M059J (cell line): ENCODE results near the gene GTPBP1. TPM values are rescaled to one million over a fixed set of nuclear protein-coding genes. Genes with fewer than 3 reads are reported as not detected.

ENCODE experiments used
- total RNA-seq: library from RNA; depleted of rRNA; stranded (reverse); fragments of >200 nt; shearing (Covaris generic); gene quantifications from 2 replicates; pipeline ENCODE4 v1.2.3, GENCODE V29; 2014; rRNA removed

GTPBP1 gene
- total RNA-seq, 1 experiment from 2014 or later: 37.5 TPM

Other genes starting within 250 kb of the GTPBP1 start
- 58.5 and 83.7 TPM in 2 replicates for gene KDELR3, start 237.8 kb upstream of the GTPBP1 start, total RNA-seq
- 233 and 380 TPM in 2 replicates for gene DDX17, start 199.6 kb upstream of the GTPBP1 start, total RNA-seq
- 0.10 TPM in 1 of 2 replicates, not detected in the other for gene DMC1, start 135.8 kb upstream of the GTPBP1 start, total RNA-seq
- gene FAM227A, start 49.6 kb upstream of the GTPBP1 start, total RNA-seq: 0.17 and 0.79 TPM in 2 replicates
- gene CBY1, start 49.3 kb upstream of the GTPBP1 start, total RNA-seq: 9.4 and 19.4 TPM in 2 replicates
- 52.4 and 53.4 TPM in 2 replicates for gene TOMM22, start 24.0 kb upstream of the GTPBP1 start, total RNA-seq
- gene JOSD1, start 5.0 kb upstream of the GTPBP1 start, total RNA-seq: 53.3 and 68.9 TPM in 2 replicates
- gene SUN2, start 50.1 kb downstream of the GTPBP1 start, total RNA-seq: 33.0 and 67.3 TPM in 2 replicates
- 6.9 and 13.2 TPM in 2 replicates for gene DNAL4, start 88.2 kb downstream of the GTPBP1 start, total RNA-seq
- gene NPTXR, start 138.1 kb downstream of the GTPBP1 start, total RNA-seq: 0.76 and 1.9 TPM in 2 replicates
- 12.2 and 18.4 TPM in 2 replicates for gene CBX6, start 166.3 kb downstream of the GTPBP1 start, total RNA-seq